K562 (cell line): Measurements from ENCODE around the gene GLRA1. TPM values are rescaled to one million over a fixed set of nuclear protein-coding genes. Genes with fewer than 3 reads are reported as not detected.

Experiments
- ATAC-seq: fragments of 200-7000 bp; cut with Tn5 transposase; 3 replicates; pipeline ENCODE4 v1.9.1; 2020; ENCODE audit warnings: moderate library complexity
- BruUV-seq: library from RNA; stranded (reverse); fragments of 400-500 nt; replicated peaks from 2 replicates; lab custom pipeline; 2021; lab: Mats Ljungman, UMichigan
- CTCF ChIA-PET: fragments of 300-600 bp; formaldehyde crosslinking; extraction: SDS; loops from one replicate; lab custom pipeline; 2021; ENCODE audit warnings: low intra/inter-chr PET ratio; lab: Yijun Ruan, JAX
- POLR2A ChIA-PET: fragments of 300-600, 350-650 bp; sonication (Branson Sonifier 250); formaldehyde crosslinking; extraction: SDS; loops from one replicate; lab custom pipeline; 2021; ENCODE audit warnings: antibody characterized with exemption, inconsistent platforms; lab: Yijun Ruan, JAX
- DNase-seq, 4 experiments: peaks; one replicate each; pipeline versions ENCODE4 v3.0.0 to v3.0.0-alpha.2; 2011 to 2018; ENCODE audit warnings: low spot score in 3 of 4, mixed read lengths in 3 of 4; ENCODE audit errors: extremely low read depth in 1 of 4
- FAIRE-seq: peaks from 2 replicates; lab custom pipeline; 2011; peaks lifted over from hg19 to GRCh38; lab: Jason Lieb, UNC
- H2AFZ ChIP-seq: 2 replicates; pipeline ENCODE4 v1.6.0; 2011; ENCODE audit warnings: low read depth, low read length, control low read depth, inconsistent platforms
- H3K27ac ChIP-seq: fragments of 200-600 bp; 3 replicates; pipeline ENCODE4 v1.8.0; 2011; ENCODE audit warnings: low read depth, mild to moderate bottlenecking, control low read depth, inconsistent platforms, low read length, moderate library complexity, mixed read lengths; ENCODE audit errors: extremely low read depth
- H3K27me3 ChIP-seq, 2 experiments: fragments of 300-600 bp in 1 of 2; 2 replicates in 1 of 2; 3 replicates in 1 of 2; pipeline versions ENCODE4 v1.6.0 to v1.8.0; 2011; ENCODE audit warnings: inconsistent platforms in 2 of 2, low read length in 2 of 2, mild to moderate bottlenecking in 1 of 2, mixed read lengths in 1 of 2, moderate library complexity in 1 of 2; ENCODE audit not compliant: control insufficient read depth in 2 of 2, insufficient read depth in 2 of 2
- H3K36me3 ChIP-seq: fragments of 300-600 bp; 3 replicates; pipeline ENCODE4 v1.8.0; 2011; ENCODE audit warnings: mild to moderate bottlenecking, low read length, inconsistent platforms; ENCODE audit not compliant: control insufficient read depth, insufficient read depth
- H3K4me1 ChIP-seq, 2 experiments: fragments of 200-600 bp in 1 of 2; replicated peaks in 1 of 2; 2 replicates in 1 of 2; 3 replicates in 1 of 2; pipeline versions ENCODE4 v1.5.1 to v1.8.0; 2011; ENCODE audit warnings: inconsistent platforms in 2 of 2, low read length in 2 of 2, mild to moderate bottlenecking in 1 of 2, mixed read lengths in 1 of 2, moderate library complexity in 1 of 2; ENCODE audit not compliant: control insufficient read depth in 2 of 2, insufficient read depth in 2 of 2
- H3K4me2 ChIP-seq: 2 replicates; pipeline ENCODE4 v1.6.1; 2011; ENCODE audit warnings: low read length, control low read depth, inconsistent platforms, mixed read lengths; ENCODE audit not compliant: insufficient read depth
- H3K4me3 ChIP-seq: fragments of 200-600 bp; sonication (generic), shearing (Covaris generic); 2 replicates; pipeline ENCODE4 v1.5.1; 2016; ENCODE audit warnings: control low read depth, inconsistent platforms
- H3K79me2 ChIP-seq: fragments of 200-600 bp; 3 replicates; pipeline ENCODE4 v1.8.0; 2011; ENCODE audit warnings: low read length, inconsistent platforms; ENCODE audit not compliant: control insufficient read depth, insufficient read depth
- H3K9ac ChIP-seq, 2 experiments: 2 replicates each; pipeline versions ENCODE4 v1.6.0 to v1.6.1; 2011; ENCODE audit warnings: low read depth in 2 of 2, low read length in 2 of 2, control low read depth in 1 of 2, inconsistent platforms in 1 of 2, mild to moderate bottlenecking in 1 of 2, mixed read lengths in 1 of 2; ENCODE audit not compliant: insufficient read depth in 1 of 2
- H3K9me1 ChIP-seq: one replicate; pipeline ENCODE4 v1.6.0; 2011; ENCODE audit warnings: inconsistent platforms, mild to moderate bottlenecking, low read length, moderate library complexity; ENCODE audit not compliant: control insufficient read depth, insufficient read depth
- H3K9me3 ChIP-seq: replicated peaks from 2 replicates; pipeline ENCODE4 v1.5.1; 2011; ENCODE audit warnings: low read depth, low read length, inconsistent platforms; ENCODE audit not compliant: control insufficient read depth, insufficient read depth
- H4K20me1 ChIP-seq: replicated peaks from 2 replicates; pipeline ENCODE4 v1.6.1; 2011; ENCODE audit warnings: low read length, inconsistent platforms, mixed read lengths; ENCODE audit not compliant: control insufficient read depth, insufficient read depth
- CHD1 ChIP-seq: fragments of 200-600 bp; sonication (generic); IDR thresholded peaks from one replicate; pipeline ENCODE4 v1.6.1; 2012; ENCODE audit warnings: mild to moderate bottlenecking, moderate library complexity, low read length, inconsistent platforms
- EP400 ChIP-seq: fragments of 450-650 bp; IDR thresholded peaks from 2 replicates; pipeline ENCODE4 v1.6.1; 2017; ENCODE audit warnings: antibody characterized with exemption, mild to moderate bottlenecking, moderate library complexity
- GTF2F1 ChIP-seq: IDR thresholded peaks from 2 replicates; pipeline ENCODE4 v1.6.1; 2011; ENCODE audit warnings: low read depth, low read length, improper control_type of control experiment
- KAT8 ChIP-seq: fragments of 450-650 bp; IDR thresholded peaks from 2 replicates; pipeline ENCODE4 v1.6.1; 2016; ENCODE audit warnings: low read depth, mild to moderate bottlenecking
- MBD2 ChIP-seq: sonication (generic); IDR thresholded peaks from 2 replicates; pipeline ENCODE4 v1.6.1; 2016; ENCODE audit warnings: low read depth, borderline replicate concordance
- MEF2D ChIP-seq: conservative IDR thresholded peaks from 2 replicates; pipeline ENCODE4 v1.6.1; 2016; ENCODE audit warnings: low read depth, missing genetic modification characterization, missing compliant biosample characterization
- MTA3 ChIP-seq: fragments of 450-650 bp; formaldehyde crosslinking; IDR thresholded peaks from 2 replicates; pipeline ENCODE4 v1.6.1; 2017; ENCODE audit warnings: mild to moderate bottlenecking, borderline replicate concordance
- NCOA6 ChIP-seq: fragments of 450-650 bp; IDR thresholded peaks from 2 replicates; pipeline ENCODE4 v1.6.1; 2017; ENCODE audit warnings: mild to moderate bottlenecking
- NFATC3 ChIP-seq: fragments of 450-650 bp; IDR thresholded peaks from 2 replicates; pipeline ENCODE4 v1.6.1; 2017; ENCODE audit warnings: mild to moderate bottlenecking
- NRF1 ChIP-seq, 2 experiments: fragments of 450-650 bp; IDR thresholded peaks in 1 of 2; conservative IDR thresholded peaks in 1 of 2; 2 replicates each; pipeline ENCODE4 v1.6.1; 2014; ENCODE audit warnings: mild to moderate bottlenecking in 2 of 2
- NUFIP1 ChIP-seq: fragments of 450-650 bp; IDR thresholded peaks from 2 replicates; pipeline ENCODE4 v1.6.1; 2018; ENCODE audit not compliant: partially characterized antibody
- PHF21A ChIP-seq: fragments of 450-650 bp; IDR thresholded peaks from 2 replicates; pipeline ENCODE4 v1.6.1; 2017; ENCODE audit warnings: low read depth, borderline replicate concordance
- RHOXF2B ChIP-seq: fragments of 250-450 bp; sonication (Bioruptor Pico); conservative IDR thresholded peaks from 2 replicates; pipeline ENCODE4 v1.5.1; 2021
- SMARCB1 ChIP-seq: IDR thresholded peaks from 2 replicates; pipeline ENCODE4 v1.6.1; 2011; ENCODE audit warnings: improper control_type of control experiment, low read depth; ENCODE audit not compliant: insufficient read length
- SP2 ChIP-seq: IDR thresholded peaks from 2 replicates; pipeline ENCODE4 v1.6.1; 2011; ENCODE audit warnings: mild to moderate bottlenecking, low read depth, low read length, moderate library complexity; ENCODE audit not compliant: poor library complexity, severe bottlenecking; ENCODE audit errors: extremely low read depth
- SPI1 ChIP-seq: IDR thresholded peaks from 2 replicates; pipeline ENCODE4 v1.6.1; 2011; ENCODE audit warnings: low read depth, low read length, control low read depth, borderline replicate concordance
- STAT5A ChIP-seq: IDR thresholded peaks from 2 replicates; pipeline ENCODE4 v1.6.1; 2012; ENCODE audit warnings: low read length, inconsistent platforms, borderline replicate concordance
- ZNF165 ChIP-seq: fragments of 250-450 bp; sonication (Bioruptor Pico); IDR thresholded peaks from 2 replicates; pipeline ENCODE4 v1.4.0; 2020; ENCODE audit warnings: borderline replicate concordance
- WGBS: fragments of 100-300 bp; shearing (Covaris generic); methylation state at CpG from one replicate; pipeline ENCODE4 v1.1.6; 2016; ENCODE audit warnings: low coverage, mixed read lengths; ENCODE audit not compliant: insufficient coverage; ENCODE audit errors: missing lambda C conversion rate; 5-methylcytosine and 5-hydroxymethylcytosine counted together
- in situ Hi-C: fragments of 300-500 bp; cut with MboI; formaldehyde crosslinking; loops from 4 replicates; pipeline ENCODE4 v1.15.0; 2018; ENCODE audit warnings: inconsistent platforms, mixed read lengths
- intact Hi-C: fragments of 100-400 bp; cut with micrococcal nuclease; formaldehyde crosslinking; loops from 2 replicates; pipeline ENCODE4 v1.14.2; 2022
- polyA plus RNA-seq, 8 experiments: library from polyadenylated mRNA; depleted of rRNA in 4 of 8; stranded (reverse) in 5 of 8; unstranded in 3 of 8; fragments of >200 nt; fragmentation: Nextera tagmentation in 2 of 8; fragmentation: Illumina TruSeq in 1 of 8; extraction: Ambion mirVana in 2 of 8; extraction: Trizol in 1 of 8; gene quantifications; 2 replicates each; pipeline versions ENCODE4 v1.2.1 to v1.2.3, GENCODE V29; 2011 to 2014; ENCODE audit warnings: inconsistent platforms in 1 of 8, missing spikeins in 1 of 8
- total RNA-seq, 7 experiments: library from RNA; depleted of rRNA in 6 of 7; stranded (reverse); fragments of >200 nt in 6 of 7; fragmentation: Illumina TruSeq in 2 of 7; extraction: Trizol in 2 of 7; gene quantifications; 2 replicates each; pipeline versions ENCODE4 v1.2.1 to v1.2.3, GENCODE V29; 2011 to 2021; ENCODE audit warnings: low replicate concordance in 1 of 7
- TF ChIP-seq, protein P1 (sequence below): fragments of 250-450 bp; sonication (Bioruptor Pico); IDR thresholded peaks from 2 replicates; pipeline ENCODE4 v1.8.0; 2021; ENCODE audit warnings: moderate library complexity, mild to moderate bottlenecking, inconsistent platforms

GLRA1 gene
- total and polyA plus RNA-seq, 9 of the 15 experiments (the other 6 are each of a cell fraction or from before 2014, with no cell fraction given), result not detected

DNA sequence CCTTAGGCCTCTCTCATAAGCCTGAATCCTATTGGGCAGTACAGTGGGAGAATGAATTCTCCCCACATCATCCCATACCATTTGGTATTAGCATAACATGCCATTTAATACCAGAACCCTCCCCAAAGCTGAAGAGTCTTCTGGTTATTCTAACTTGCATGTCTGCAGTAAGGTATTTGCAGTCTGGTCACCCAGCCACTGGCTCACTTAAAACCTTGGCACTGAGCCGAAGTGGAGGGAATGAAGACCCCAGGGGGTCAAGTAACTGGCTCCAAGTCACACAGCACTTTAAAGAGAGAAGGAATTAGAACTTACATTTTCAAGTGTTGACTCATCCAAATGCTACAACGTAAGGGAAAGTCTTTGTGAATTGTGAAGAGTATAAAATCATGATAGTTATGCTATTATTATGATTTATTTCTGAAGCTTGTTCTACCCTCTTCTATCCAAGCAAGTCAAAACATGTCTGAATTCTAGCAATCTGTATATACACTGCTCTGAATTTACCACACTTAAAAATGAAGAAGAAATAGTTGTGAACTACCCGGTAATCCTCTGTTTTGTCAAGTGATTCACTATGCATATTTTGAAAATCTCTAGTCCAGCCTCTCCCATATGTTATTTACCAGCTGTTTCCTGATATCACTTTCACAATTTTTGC is 28.5 kb downstream of the GLRA1 start:
- DNase-seq (no peak), FAIRE-seq (no peak), ATAC-seq (no peak)
- Histone ChIP-seq H3K79me2 (no peaks in the 10 kb centered on the region), H3K9me1 (no peaks in the 10 kb centered on the region), H4K20me1 (no peaks in the 10 kb centered on the region), H3K4me2 (no peak overlapping the region), H3K36me3 (no peaks in the 10 kb centered on the region), H3K4me1 (no peaks in the 10 kb centered on the region), H3K27me3 (no peaks in the 10 kb centered on the region), H3K9me3 (no peaks in the 10 kb centered on the region), H3K9ac (no peak overlapping the region), H3K27ac (no peak overlapping the region), H3K4me3 (no peak overlapping the region), H2AFZ (no peak overlapping the region)
- POLR2A ChIA-PET, result no interaction called here
- CTCF ChIA-PET, result no interaction called here
- TF ChIP-seq MEF2D (tag), result no peak
- no peak for TF ChIP-seq ZNF165 (CRISPR knock-in tag)
- no peak for TF ChIP-seq NUFIP1
- TF ChIP-seq MBD2, result no peak
- TF ChIP-seq NCOA6, result no peak
- no peak for TF ChIP-seq PHF21A
- no peak for TF ChIP-seq NFATC3
- TF ChIP-seq SPI1, result no peak
- TF ChIP-seq EP400, result no peak
- TF ChIP-seq GTF2F1, result no peak
- TF ChIP-seq, protein P1, sequence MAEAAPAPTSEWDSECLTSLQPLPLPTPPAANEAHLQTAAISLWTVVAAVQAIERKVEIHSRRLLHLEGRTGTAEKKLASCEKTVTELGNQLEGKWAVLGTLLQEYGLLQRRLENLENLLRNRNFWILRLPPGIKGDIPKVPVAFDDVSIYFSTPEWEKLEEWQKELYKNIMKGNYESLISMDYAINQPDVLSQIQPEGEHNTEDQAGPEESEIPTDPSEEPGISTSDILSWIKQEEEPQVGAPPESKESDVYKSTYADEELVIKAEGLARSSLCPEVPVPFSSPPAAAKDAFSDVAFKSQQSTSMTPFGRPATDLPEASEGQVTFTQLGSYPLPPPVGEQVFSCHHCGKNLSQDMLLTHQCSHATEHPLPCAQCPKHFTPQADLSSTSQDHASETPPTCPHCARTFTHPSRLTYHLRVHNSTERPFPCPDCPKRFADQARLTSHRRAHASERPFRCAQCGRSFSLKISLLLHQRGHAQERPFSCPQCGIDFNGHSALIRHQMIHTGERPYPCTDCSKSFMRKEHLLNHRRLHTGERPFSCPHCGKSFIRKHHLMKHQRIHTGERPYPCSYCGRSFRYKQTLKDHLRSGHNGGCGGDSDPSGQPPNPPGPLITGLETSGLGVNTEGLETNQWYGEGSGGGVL (CRISPR knock-in tag), result no peak
- no peak for TF ChIP-seq STAT5A
- TF ChIP-seq MTA3, result no peak
- no peak for TF ChIP-seq SP2
- no peak for TF ChIP-seq KAT8
- no peak for TF ChIP-seq RHOXF2B (CRISPR knock-in tag)
- TF ChIP-seq SMARCB1, result no peak
- no peak for TF ChIP-seq CHD1
- no peak for TF ChIP-seq NRF1 (conservative IDR thresholded peaks at IDR 0.05 in 1 of 2, IDR thresholded peaks at IDR 0.05 in 1 of 2)
- 0% methylated on average over 3 of the region's 3 CpGs for WGBS
- in situ Hi-C loops, result no loop called here
- no TSS peak for BruUV-seq
- intact Hi-C loops, result no loop called here
